A673 (cell line): ENCODE results near the gene PTCD3. TPM values are rescaled to one million over a fixed set of nuclear protein-coding genes. Genes with fewer than 3 reads are reported as not detected.

Experiments used
- BruUV-seq: library from RNA; stranded (reverse); fragments of 400-500 nt; replicated peaks from 2 replicates; lab custom pipeline; 2021; lab: Mats Ljungman, UMichigan
- CTCF ChIA-PET: fragments of 300-600 bp; sonication (Branson Sonifier 250); formaldehyde crosslinking; loops from one replicate; lab custom pipeline; 2022; ENCODE audit warnings: antibody characterized with exemption; lab: Charles Lee
- POLR2A ChIA-PET: fragments of 300-600 bp; sonication (Branson Sonifier 250); formaldehyde crosslinking; loops from one replicate; lab custom pipeline; 2022; ENCODE audit warnings: antibody characterized with exemption; ENCODE audit not compliant: low non-redundant PET; lab: Charles Lee
- DNase-seq: peaks from one replicate; pipeline ENCODE4 v3.0.0-alpha.2; 2015; ENCODE audit warnings: low spot score
- H3K27ac ChIP-seq: fragments of 200-600 bp; sonication (generic); 2 replicates; pipeline ENCODE4 v1.5.1; 2016; ENCODE audit warnings: mixed run types, low read depth, mild to moderate bottlenecking, mixed read lengths, antibody characterized with exemption, low read length; ENCODE audit not compliant: poor library complexity, severe bottlenecking
- H3K27me3 ChIP-seq: fragments of 200-600 bp; sonication (generic); replicated peaks from 2 replicates; pipeline ENCODE4 v1.6.1; 2017; ENCODE audit warnings: mixed run types, low read depth, mild to moderate bottlenecking, mixed read lengths, antibody characterized with exemption, low read length; ENCODE audit not compliant: insufficient read depth, poor library complexity
- H3K36me3 ChIP-seq: fragments of 200-600 bp; sonication (generic); 2 replicates; pipeline ENCODE4 v1.6.1; 2016; ENCODE audit warnings: mixed run types, mild to moderate bottlenecking, mixed read lengths, antibody characterized with exemption, low read length; ENCODE audit not compliant: insufficient read depth, poor library complexity, severe bottlenecking
- H3K4me1 ChIP-seq: fragments of 200-600 bp; sonication (generic); 2 replicates; pipeline ENCODE4 v1.6.1; 2017; ENCODE audit warnings: mixed run types, mild to moderate bottlenecking, mixed read lengths, antibody characterized with exemption, low read length; ENCODE audit not compliant: insufficient read depth, poor library complexity, severe bottlenecking
- H3K4me3 ChIP-seq: fragments of 200-600 bp; sonication (generic); 2 replicates; pipeline ENCODE4 v1.5.1; 2016; ENCODE audit warnings: low read depth, mixed run types, mild to moderate bottlenecking, mixed read lengths, low read length; ENCODE audit not compliant: poor library complexity, severe bottlenecking
- H3K9me3 ChIP-seq: fragments of 200-600 bp; sonication (generic); 2 replicates; pipeline ENCODE4 v1.6.1; 2016; ENCODE audit warnings: mixed run types, low read depth, mild to moderate bottlenecking, mixed read lengths, antibody characterized with exemption, low read length; ENCODE audit not compliant: poor library complexity, severe bottlenecking
- EZH2 ChIP-seq: fragments of 200-600 bp; sonication (generic); IDR thresholded peaks from 2 replicates; pipeline ENCODE4 v1.6.1; 2017; ENCODE audit warnings: borderline replicate concordance, low read depth, mild to moderate bottlenecking, mixed read lengths, antibody characterized with exemption, low read length; ENCODE audit not compliant: poor library complexity, severe bottlenecking
- intact Hi-C: fragments of 100-400 bp; cut with micrococcal nuclease; formaldehyde crosslinking; loops from one replicate; pipeline ENCODE4 v1.10.0; 2022; ENCODE audit not compliant: unreplicated experiment
- total RNA-seq: library from RNA; stranded (reverse); gene quantifications from 2 replicates; pipeline ENCODE4 v1.2.3, GENCODE V29; 2021
- TF ChIP-seq, protein P1 (sequence below): fragments of 300-800, 200-600 bp; sonication (generic); conservative IDR thresholded peaks from 2 replicates; pipeline ENCODE4 v1.5.1; 2017; ENCODE audit warnings: low read depth, mild to moderate bottlenecking, antibody characterized with exemption, low read length, moderate library complexity, mixed read lengths

Gene PTCD3
- total RNA-seq, 1 experiment from 2014 or later, result 148 TPM

DNA sequence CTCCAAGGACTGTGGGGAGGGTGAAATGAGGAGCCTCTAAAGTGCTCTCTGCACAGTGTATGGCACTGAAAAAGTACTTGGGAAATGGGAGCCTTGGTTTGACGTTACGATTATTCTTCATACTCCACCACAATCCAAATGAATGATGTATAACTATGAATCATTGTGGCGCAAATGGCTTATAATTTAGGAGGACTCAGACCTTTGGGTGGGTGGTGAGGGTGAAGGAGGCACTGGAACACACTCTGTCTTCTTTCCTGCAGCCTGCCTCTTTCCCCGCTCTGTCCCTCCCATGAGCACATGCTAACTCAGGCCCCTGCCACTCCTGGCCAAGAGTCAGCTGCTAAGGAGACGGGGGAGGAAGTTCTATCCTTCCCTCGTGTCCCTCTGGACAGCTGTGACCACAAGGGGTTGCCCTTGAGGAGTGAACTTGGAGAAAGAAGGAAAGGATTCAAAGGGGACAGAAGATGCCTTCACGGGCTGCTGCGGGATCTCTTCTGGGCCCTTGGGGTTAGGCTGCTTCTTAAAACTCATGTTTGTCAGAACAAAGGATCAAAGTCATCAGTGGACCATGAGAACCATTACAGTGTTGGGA lies 36.8 kb upstream of the PTCD3 start:
- no peak overlapping the region for H3K27ac ChIP-seq

DNA sequence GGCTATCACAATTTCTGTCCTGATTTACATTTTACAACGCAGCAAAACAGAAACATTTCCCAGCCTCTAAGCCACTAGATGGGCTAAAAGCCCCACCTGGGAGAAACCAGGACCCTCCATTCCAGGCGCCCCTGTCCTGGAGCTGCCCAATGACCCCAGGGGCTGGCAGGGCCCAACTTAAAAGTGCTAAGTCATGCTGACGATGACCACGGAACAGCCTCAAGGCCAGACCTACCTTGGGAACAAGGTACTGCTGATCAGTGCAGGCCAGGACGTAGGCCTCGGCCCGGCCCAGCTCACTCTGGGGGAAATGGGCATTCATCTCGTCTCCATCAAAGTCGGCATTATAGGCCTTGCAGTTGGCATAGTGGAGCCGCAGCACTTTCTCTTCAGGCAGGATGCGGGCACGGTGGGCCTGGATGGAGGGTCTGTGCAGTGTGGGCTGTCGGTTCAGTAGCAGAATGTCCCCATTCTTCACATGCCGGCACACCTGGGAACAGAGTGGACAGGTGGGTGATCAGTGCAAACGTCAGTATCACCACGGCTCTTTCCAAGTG lies 36.2 kb upstream of the PTCD3 start:
- H3K27me3 ChIP-seq, result no peaks in the 10 kb centered on the region
- ChIA-PET POLR2A (no interaction called here), CTCF (no interaction called here)
- DNase-seq, result no peak
- H3K4me3 ChIP-seq, result no peak overlapping the region
- no peaks in the 10 kb centered on the region for H3K9me3 ChIP-seq
- H3K36me3 ChIP-seq, result peaks cover 73% of the 10 kb centered on the region
- no peak for TF ChIP-seq EZH2
- TF ChIP-seq, protein P1, sequence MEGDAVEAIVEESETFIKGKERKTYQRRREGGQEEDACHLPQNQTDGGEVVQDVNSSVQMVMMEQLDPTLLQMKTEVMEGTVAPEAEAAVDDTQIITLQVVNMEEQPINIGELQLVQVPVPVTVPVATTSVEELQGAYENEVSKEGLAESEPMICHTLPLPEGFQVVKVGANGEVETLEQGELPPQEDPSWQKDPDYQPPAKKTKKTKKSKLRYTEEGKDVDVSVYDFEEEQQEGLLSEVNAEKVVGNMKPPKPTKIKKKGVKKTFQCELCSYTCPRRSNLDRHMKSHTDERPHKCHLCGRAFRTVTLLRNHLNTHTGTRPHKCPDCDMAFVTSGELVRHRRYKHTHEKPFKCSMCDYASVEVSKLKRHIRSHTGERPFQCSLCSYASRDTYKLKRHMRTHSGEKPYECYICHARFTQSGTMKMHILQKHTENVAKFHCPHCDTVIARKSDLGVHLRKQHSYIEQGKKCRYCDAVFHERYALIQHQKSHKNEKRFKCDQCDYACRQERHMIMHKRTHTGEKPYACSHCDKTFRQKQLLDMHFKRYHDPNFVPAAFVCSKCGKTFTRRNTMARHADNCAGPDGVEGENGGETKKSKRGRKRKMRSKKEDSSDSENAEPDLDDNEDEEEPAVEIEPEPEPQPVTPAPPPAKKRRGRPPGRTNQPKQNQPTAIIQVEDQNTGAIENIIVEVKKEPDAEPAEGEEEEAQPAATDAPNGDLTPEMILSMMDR, result no peak
- BruUV-seq, result no TSS peak
- no peaks in the 10 kb centered on the region for H3K4me1 ChIP-seq
- no peak overlapping the region for H3K27ac ChIP-seq
- intact Hi-C loops, result no loop called here

More for the DNA sequence above, 36.8 kb upstream of the PTCD3 start:
- TF ChIP-seq EZH2, result no peak
- TF ChIP-seq, protein P1, result no peak
- intact Hi-C loops, result no loop called here
- H3K27me3 ChIP-seq, result no peaks in the 10 kb centered on the region
- DNase-seq, result no peak
- no peaks in the 10 kb centered on the region for H3K4me1 ChIP-seq
- no peaks in the 10 kb centered on the region for H3K9me3 ChIP-seq
- POLR2A ChIA-PET, result no interaction called here
- CTCF ChIA-PET, result no interaction called here
- no peak overlapping the region for H3K4me3 ChIP-seq
- BruUV-seq, result no TSS peak
- H3K36me3 ChIP-seq, result peaks cover 73% of the 10 kb centered on the region

DNA sequence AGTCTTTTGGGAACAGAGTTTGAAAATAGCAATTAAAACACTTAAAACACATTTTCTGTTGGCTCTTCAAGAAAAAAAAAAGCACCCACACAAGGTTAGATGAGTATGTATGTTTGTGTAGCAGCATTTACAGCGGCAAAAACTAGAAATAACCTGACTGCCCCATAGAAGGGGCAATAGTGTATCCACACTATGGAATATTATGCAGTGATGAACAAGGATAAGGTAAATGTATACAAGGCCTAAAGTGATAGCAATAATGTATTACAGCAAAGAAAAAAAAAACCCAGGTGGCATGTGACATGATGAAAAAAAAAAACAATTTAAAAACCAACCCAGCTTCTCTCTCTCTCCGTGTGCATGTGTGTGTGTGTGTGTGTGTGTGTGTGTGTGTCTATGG lies 35.2 kb upstream of the PTCD3 start:
- BruUV-seq, result no TSS peak
- CTCF ChIA-PET, result no interaction called here
- TF ChIP-seq EZH2, result no peak
- TF ChIP-seq, protein P1, result no peak
- H3K36me3 ChIP-seq, result peaks cover 67% of the 10 kb centered on the region
- DNase-seq, result no peak
- no peaks in the 10 kb centered on the region for H3K9me3 ChIP-seq
- POLR2A ChIA-PET, result no interaction called here
- H3K27me3 ChIP-seq, result no peaks in the 10 kb centered on the region
- no peak overlapping the region for H3K4me3 ChIP-seq
- intact Hi-C loops, result no loop called here
- H3K4me1 ChIP-seq, result no peaks in the 10 kb centered on the region
- no peak overlapping the region for H3K27ac ChIP-seq
